SU-DHL-6 (cell line): ENCODE data around the gene NPHP4.

Experiments used
- H2AFZ ChIP-seq: fragments of 200-600 bp; sonication (generic); 2 replicates; pipeline ENCODE4 v1.6.1; 2014; ENCODE audit warnings: low read depth, mild to moderate bottlenecking, moderate library complexity, mixed read lengths, antibody characterized with exemption, low read length; ENCODE audit not compliant: severe bottlenecking
- H3F3A ChIP-seq: fragments of 200-600 bp; shearing (Covaris generic); 2 replicates; pipeline ENCODE4 v1.6.0; 2016; ENCODE audit warnings: antibody characterized with exemption, mild to moderate bottlenecking; ENCODE audit not compliant: insufficient read depth
- H3K27ac ChIP-seq: fragments of 200-600 bp; sonication (generic); 2 replicates; pipeline ENCODE4 v1.5.1; 2016; ENCODE audit warnings: low read depth, mild to moderate bottlenecking, low read length, moderate library complexity, mixed read lengths
- H3K27me3 ChIP-seq: fragments of 200-600 bp; sonication (generic), shearing (Covaris generic); 2 replicates; pipeline ENCODE4 v1.6.0; 2014; ENCODE audit warnings: mild to moderate bottlenecking, low read length
- H3K36me3 ChIP-seq: fragments of 200-600 bp; sonication (generic); 2 replicates; pipeline ENCODE4 v1.6.1; 2014; ENCODE audit warnings: mild to moderate bottlenecking, low read length, mixed read lengths
- H3K4me2 ChIP-seq: fragments of 300-600, 200-600 bp; shearing (Covaris generic), sonication (generic); 2 replicates; pipeline ENCODE4 v1.6.0; 2014; ENCODE audit warnings: low read length, low read depth, mild to moderate bottlenecking; ENCODE audit not compliant: poor library complexity, severe bottlenecking
- H3K4me3 ChIP-seq: fragments of 200-600 bp; sonication (generic); 2 replicates; pipeline ENCODE4 v1.5.1; 2014; ENCODE audit warnings: antibody characterized with exemption, low read length, mild to moderate bottlenecking, mixed read lengths; ENCODE audit not compliant: insufficient read depth, poor library complexity, severe bottlenecking
- H3K79me2 ChIP-seq: fragments of 200-600 bp; sonication (generic); 2 replicates; pipeline ENCODE4 v1.6.1; 2014; ENCODE audit warnings: mild to moderate bottlenecking, low read length, moderate library complexity; ENCODE audit not compliant: insufficient read depth
- H3K9ac ChIP-seq: fragments of 200-600 bp; sonication (generic); 2 replicates; pipeline ENCODE4 v1.7.0; 2014; ENCODE audit warnings: mild to moderate bottlenecking, low read length
- H3K9me2 ChIP-seq: fragments of 200-600 bp; sonication (generic); replicated peaks from 2 replicates; pipeline ENCODE4 v1.6.1; 2014; ENCODE audit warnings: low read length; ENCODE audit not compliant: insufficient read depth
- H3K9me3 ChIP-seq: fragments of 200-600 bp; sonication (generic); 2 replicates; pipeline ENCODE4 v1.6.1; 2014; ENCODE audit warnings: low read length, mixed read lengths; ENCODE audit not compliant: insufficient read depth
- H4K20me1 ChIP-seq: fragments of 200-600 bp; sonication (generic); 2 replicates; pipeline ENCODE4 v1.6.1; 2014; ENCODE audit warnings: low read depth, mild to moderate bottlenecking, antibody characterized with exemption, low read length, moderate library complexity, mixed read lengths
- CTCF ChIP-seq: fragments of 200-600 bp; sonication (generic); IDR thresholded peaks from one replicate; pipeline ENCODE4 v1.5.1; 2017; ENCODE audit warnings: antibody characterized with exemption, mild to moderate bottlenecking, low read length, moderate library complexity; ENCODE audit not compliant: insufficient read depth, poor library complexity, severe bottlenecking
- EZH2phosphoT487 ChIP-seq: fragments of 200-600 bp; sonication (generic), shearing (Covaris generic); conservative IDR thresholded peaks from 2 replicates; pipeline ENCODE4 v1.6.1; 2018; ENCODE audit warnings: mild to moderate bottlenecking, antibody characterized with exemption, low read length, moderate library complexity, mixed read lengths

Gene NPHP4

GRCh38 chr1:5992026-5992813, at the start of gene NPHP4:
Gene NPHP4 (minus strand): TSS chr1:5992425. CDS start chr1:5986289, 6,136 bp downstream.
- H2AFZ ChIP-seq = peak within 1 kb of the TSS; percentile 84
- no peaks in the 10 kb centered on the region for H4K20me1 ChIP-seq

DNA sequence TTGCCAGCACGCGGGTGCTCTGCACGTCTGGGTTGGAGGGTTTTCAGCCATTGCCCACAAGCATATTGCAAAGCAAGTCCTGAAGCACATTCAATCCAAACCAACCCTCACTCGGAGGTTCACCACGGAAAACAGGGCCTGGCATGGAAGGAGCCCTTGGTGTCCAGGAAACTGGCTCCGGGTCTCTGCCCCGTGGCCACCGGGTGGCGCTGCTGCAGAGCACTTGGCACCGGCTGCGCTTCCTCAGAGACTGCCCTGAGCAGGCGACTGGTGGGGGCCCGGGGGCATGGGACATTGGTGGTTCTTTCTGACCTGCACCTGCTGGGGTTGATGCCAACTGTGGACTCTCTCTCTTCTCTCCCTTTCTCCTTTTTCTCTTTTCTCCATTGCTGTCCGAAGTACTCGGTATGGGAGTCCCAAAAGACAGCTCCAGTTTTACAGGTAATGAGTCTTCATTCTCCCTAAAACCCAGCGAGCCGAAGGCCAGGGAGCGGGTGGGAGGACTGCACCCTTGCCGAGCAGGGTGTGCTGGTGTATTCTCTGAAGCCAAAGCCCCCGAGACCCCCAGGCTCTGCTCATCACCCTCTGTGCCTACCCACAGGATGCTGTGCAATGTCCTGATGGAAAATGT, 49.3 kb upstream of the NPHP4 start:
- no peaks in the 10 kb centered on the region for H4K20me1 ChIP-seq

More at GRCh38 chr1:5992026-5992813, at the start of gene NPHP4:
- TF ChIP-seq CTCF = no peak
- no peak for TF ChIP-seq EZH2phosphoT487
- peak within 1 kb of the TSS; percentile 74 for H3K9ac ChIP-seq
- no peaks in the 10 kb centered on the region for H3K27me3 ChIP-seq
- H3K36me3 ChIP-seq = no peaks in the 10 kb centered on the region
- H3K79me2 ChIP-seq = no peaks in the 10 kb centered on the region
- H3F3A ChIP-seq = no peaks in the 10 kb centered on the region
- H3K4me2 ChIP-seq = peak within 1 kb of the TSS; percentile 79
- peak within 1 kb of the TSS; percentile 15; the same call in 1 of the 2 replicates for H3K27ac ChIP-seq
- H3K9me3 ChIP-seq = no peaks in the 10 kb centered on the region
- no peaks in the 10 kb centered on the region for H3K9me2 ChIP-seq
- H3K4me3 ChIP-seq = peak within 1 kb of the TSS; percentile 80

DNA sequence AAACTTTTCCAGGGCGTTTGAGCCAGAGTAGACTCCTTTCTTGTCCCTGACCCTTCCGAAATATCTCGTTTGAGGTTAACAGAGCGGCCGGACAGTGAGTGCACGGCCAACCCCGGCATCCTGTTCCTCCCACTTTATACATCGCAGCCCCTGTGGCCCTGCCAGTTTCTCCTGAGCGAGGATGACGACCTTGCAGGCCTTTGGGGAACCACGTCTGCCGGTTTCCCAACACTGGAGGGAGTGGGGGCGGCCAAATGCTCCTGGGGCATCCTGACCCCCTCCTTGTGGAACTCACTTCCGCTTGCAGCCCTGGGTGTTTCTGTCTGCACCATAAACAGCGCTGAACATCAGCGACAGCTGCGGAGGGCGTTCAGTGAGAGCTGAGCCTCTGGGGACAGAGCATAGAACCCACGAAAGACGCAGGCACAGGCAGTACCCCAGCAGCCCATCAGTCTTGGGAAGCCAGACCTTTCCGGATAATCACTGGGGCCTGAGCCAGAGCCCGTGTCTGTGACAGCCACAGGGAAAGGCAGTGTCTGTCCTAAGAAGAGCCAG, 48.7 kb upstream of the NPHP4 start:
- H2AFZ ChIP-seq = no peak overlapping the region
- H3K27me3 ChIP-seq = no peaks in the 10 kb centered on the region
- no peak overlapping the region for H3K9ac ChIP-seq
- no peak overlapping the region for H3K4me3 ChIP-seq
- H3K9me3 ChIP-seq = no peaks in the 10 kb centered on the region
- TF ChIP-seq CTCF (no peak), EZH2phosphoT487 (no peak)
- H3K27ac ChIP-seq = no peak overlapping the region
- no peaks in the 10 kb centered on the region for H3K79me2 ChIP-seq
- no peaks in the 10 kb centered on the region for H4K20me1 ChIP-seq
- H3K9me2 ChIP-seq = no peaks in the 10 kb centered on the region
- no peak overlapping the region for H3K4me2 ChIP-seq
- no peaks in the 10 kb centered on the region for H3F3A ChIP-seq
- no peaks in the 10 kb centered on the region for H3K36me3 ChIP-seq

More for the DNA sequence above, 49.3 kb upstream of the NPHP4 start:
- Histone ChIP-seq H3K27me3 (no peaks in the 10 kb centered on the region), H3K9me2 (no peaks in the 10 kb centered on the region), H2AFZ (no peak overlapping the region), H3K4me3 (no peak overlapping the region), H3F3A (no peaks in the 10 kb centered on the region), H3K9ac (no peak overlapping the region), H3K4me2 (no peak overlapping the region), H3K27ac (no peak overlapping the region), H3K36me3 (no peaks in the 10 kb centered on the region), H3K79me2 (no peaks in the 10 kb centered on the region), H3K9me3 (no peaks in the 10 kb centered on the region)
- TF ChIP-seq EZH2phosphoT487 = no peak
- TF ChIP-seq CTCF = no peak
